Endothelial cell of umbilical vein (primary cell): ENCODE data around the gene ESF1. TPM values are rescaled to one million over a fixed set of nuclear protein-coding genes. Genes with fewer than 3 reads are reported as not detected.

Source experiments
- BruUV-seq: library from RNA; stranded (reverse); fragments of 400-500 nt; replicated peaks from 2 replicates; lab custom pipeline; 2021; lab: Mats Ljungman, UMichigan
- CTCF ChIA-PET: fragments of 300-600, 350-600 bp; sonication (Branson Sonifier 250); formaldehyde crosslinking; loops from one replicate; lab custom pipeline; 2021; ENCODE audit warnings: antibody characterized with exemption, inconsistent platforms; lab: Charles Lee
- POLR2A ChIA-PET: fragments of 300-600, 350-600 bp; sonication (Branson Sonifier 250); formaldehyde crosslinking; loops from one replicate; lab custom pipeline; 2021; ENCODE audit warnings: antibody characterized with exemption, inconsistent platforms; lab: Charles Lee
- DNase-seq: peaks from one replicate; pipeline ENCODE4 v3.0.0-alpha.2; 2011; ENCODE audit warnings: low read depth, low spot score
- FAIRE-seq: peaks from 2 replicates; lab custom pipeline; 2011; peaks lifted over from hg19 to GRCh38; lab: Jason Lieb, UNC
- H2AFZ ChIP-seq: 2 replicates; pipeline ENCODE4 v1.6.0; 2012; ENCODE audit warnings: low read depth, low read length, control low read depth, inconsistent platforms
- H3K27ac ChIP-seq: 2 replicates; pipeline ENCODE4 v1.5.1; 2011; ENCODE audit warnings: low read depth, mild to moderate bottlenecking, control low read depth, low read length, moderate library complexity; ENCODE audit not compliant: insufficient read depth
- H3K27me3 ChIP-seq, 2 experiments: 2 replicates each; pipeline versions ENCODE4 v1.6.0 to v1.6.1; 2011; ENCODE audit warnings: low read length in 2 of 2, mixed read lengths in 1 of 2; ENCODE audit not compliant: control insufficient read depth in 2 of 2, insufficient read depth in 2 of 2
- H3K36me3 ChIP-seq, 2 experiments: 2 replicates in 1 of 2; 3 replicates in 1 of 2; pipeline ENCODE4 v1.5.1; 2011; ENCODE audit warnings: low read length in 2 of 2, mild to moderate bottlenecking in 1 of 2, moderate library complexity in 1 of 2; ENCODE audit not compliant: control insufficient read depth in 2 of 2, insufficient read depth in 2 of 2; ENCODE audit errors: extremely low read depth in 1 of 2
- H3K4me1 ChIP-seq: 3 replicates; pipeline ENCODE4 v1.5.1; 2011; ENCODE audit warnings: mild to moderate bottlenecking, low read length; ENCODE audit not compliant: control insufficient read depth, insufficient read depth; ENCODE audit errors: extremely low read depth
- H3K4me2 ChIP-seq: 2 replicates; pipeline ENCODE4 v1.6.1; 2011; ENCODE audit warnings: low read length, control low read depth, mixed read lengths; ENCODE audit not compliant: insufficient read depth
- H3K4me3 ChIP-seq, 3 experiments: fragments of 200-600 bp in 1 of 3; sonication (generic), shearing (Covaris generic) in 1 of 3; replicated peaks in 1 of 3; 2 replicates each; pipeline ENCODE4 v1.5.1; 2011 to 2016; ENCODE audit warnings: control low read depth in 3 of 3, low read length in 3 of 3, mild to moderate bottlenecking in 2 of 3, inconsistent platforms in 1 of 3, low read depth in 1 of 3, moderate library complexity in 1 of 3; ENCODE audit not compliant: insufficient read depth in 1 of 3
- H3K79me2 ChIP-seq: 2 replicates; pipeline ENCODE4 v1.6.0; 2012; ENCODE audit warnings: low read length, inconsistent platforms; ENCODE audit not compliant: control insufficient read depth, insufficient read depth
- H3K9ac ChIP-seq: replicated peaks from 2 replicates; pipeline ENCODE3; 2011; ENCODE audit warnings: low read length, control low read depth; ENCODE audit not compliant: insufficient read depth; ENCODE audit errors: extremely low read depth
- H3K9me1 ChIP-seq: replicated peaks from 3 replicates; pipeline ENCODE4 v1.6.0; 2011; ENCODE audit warnings: mild to moderate bottlenecking, low read length; ENCODE audit not compliant: control insufficient read depth, insufficient read depth; ENCODE audit errors: extremely low read depth
- H3K9me3 ChIP-seq: replicated peaks from 2 replicates; pipeline ENCODE4 v1.5.1; 2012; ENCODE audit warnings: low read length, inconsistent platforms; ENCODE audit not compliant: control insufficient read depth, insufficient read depth
- H4K20me1 ChIP-seq: replicated peaks from 2 replicates; pipeline ENCODE3; 2011; ENCODE audit warnings: mild to moderate bottlenecking, low read length; ENCODE audit not compliant: control insufficient read depth, insufficient read depth; ENCODE audit errors: extremely low read depth
- EZH2 ChIP-seq: IDR thresholded peaks from 2 replicates; pipeline ENCODE4 v1.6.1; 2012; ENCODE audit warnings: borderline replicate concordance, low read depth, mild to moderate bottlenecking, moderate library complexity, low read length, inconsistent platforms; ENCODE audit not compliant: severe bottlenecking
- FOS ChIP-seq: IDR thresholded peaks from 2 replicates; pipeline ENCODE4 v1.6.1; 2011; ENCODE audit warnings: mild to moderate bottlenecking, low read length, moderate library complexity, borderline replicate concordance; ENCODE audit not compliant: insufficient read depth
- GATA2 ChIP-seq: IDR thresholded peaks from 2 replicates; pipeline ENCODE4 v1.7.0; 2011; ENCODE audit warnings: low read depth, mild to moderate bottlenecking, moderate library complexity, mixed read lengths, low read length; ENCODE audit not compliant: insufficient read length, insufficient read depth
- JUN ChIP-seq: IDR thresholded peaks from 2 replicates; pipeline ENCODE4 v1.6.1; 2011; ENCODE audit warnings: borderline replicate concordance, low read depth; ENCODE audit not compliant: insufficient read length, insufficient read depth
- MYC ChIP-seq: IDR thresholded peaks from one replicate; pipeline ENCODE4 v1.6.1; 2011; ENCODE audit warnings: mild to moderate bottlenecking, low read depth, low read length
- POLR2A ChIP-seq: IDR thresholded peaks from 2 replicates; pipeline ENCODE4 v1.6.1; 2012; ENCODE audit warnings: low read depth, mild to moderate bottlenecking, control low read depth, low read length
- POLR2AphosphoS5 ChIP-seq: IDR thresholded peaks from 2 replicates; pipeline ENCODE4 v1.6.1; 2012; ENCODE audit warnings: low read depth, mild to moderate bottlenecking, control low read depth, low read length, moderate library complexity; ENCODE audit not compliant: insufficient read depth
- dilution Hi-C: fragments of 300-500 bp; cut with MboI; formaldehyde crosslinking; loops from one replicate; pipeline ENCODE4 v1.15.0; 2019; ENCODE audit warnings: low sequenced_read_pairs; ENCODE audit not compliant: extremely low pct_ligation_motif_present
- intact Hi-C: fragments of 100-400 bp; cut with micrococcal nuclease; formaldehyde crosslinking; loops from one replicate; pipeline ENCODE4 v1.10.0; 2022
- polyA plus RNA-seq, 4 experiments: library from polyadenylated mRNA; depleted of rRNA in 3 of 4; stranded (reverse) in 3 of 4; unstranded in 1 of 4; fragments of >200 nt; gene quantifications; 2 replicates each; pipeline versions ENCODE4 v1.2.1 to v1.2.3, GENCODE V29; 2011 to 2012; ENCODE audit warnings: missing spikeins in 1 of 4
- total RNA-seq: library from RNA; stranded (reverse); gene quantifications from 2 replicates; pipeline ENCODE4 v1.2.3, GENCODE V29; 2021
- TF ChIP-seq, protein P1 (sequence below): IDR thresholded peaks from 2 replicates; pipeline ENCODE4 v1.6.1; 2011; ENCODE audit not compliant: insufficient read depth, insufficient read length
- TF ChIP-seq, protein P2 (sequence below), 2 donors: IDR thresholded peaks; 1 replicate in 1 of 2; 2 replicates in 1 of 2; pipeline ENCODE4 v1.5.1; 2011; ENCODE audit warnings: low read length in 2 of 2, mild to moderate bottlenecking in 2 of 2, moderate library complexity in 2 of 2, control low read depth in 1 of 2, inconsistent platforms in 1 of 2, low read depth in 1 of 2; ENCODE audit not compliant: insufficient read depth in 1 of 2; ENCODE audit errors: extremely low read depth in 1 of 2

The ESF1 gene
- total and polyA plus RNA-seq, 2 donors (not counting 3 experiments of a cell fraction or from before 2014, with no cell fraction given): 0.72 to 15.5 TPM

DNA sequence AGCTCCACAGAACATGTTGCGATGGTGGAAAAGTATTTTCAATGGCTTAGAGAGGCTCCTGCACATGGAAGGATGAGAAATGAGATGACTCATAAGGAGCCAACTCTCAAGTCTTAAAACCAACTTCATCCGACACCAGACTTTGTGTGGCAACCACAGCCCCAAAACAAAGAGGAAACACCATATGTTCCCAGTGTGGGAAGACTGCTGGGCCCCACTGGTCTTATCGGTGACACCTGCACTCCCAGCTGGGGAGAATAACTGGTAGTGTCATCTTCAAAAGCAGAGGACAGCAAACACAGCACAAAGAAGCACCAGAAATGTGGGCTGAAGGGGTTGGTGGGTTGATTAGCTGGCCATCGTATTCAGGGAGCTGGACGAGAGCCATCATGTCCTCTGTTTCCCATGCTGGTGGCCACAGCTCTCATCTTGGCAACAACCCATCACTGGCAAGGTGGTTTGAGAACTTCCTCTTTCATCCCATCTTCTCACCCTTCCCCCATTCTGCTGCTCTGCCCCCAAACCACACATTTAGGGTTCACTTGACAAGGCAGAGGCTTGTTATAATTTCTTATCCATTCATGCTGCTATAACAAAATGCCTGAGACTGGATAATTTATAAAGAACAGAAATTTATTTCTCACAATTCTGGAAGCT, 100.0 kb downstream of the ESF1 start:
- ChIA-PET CTCF (interaction anchor here (1.5 kb wide), 1 partner anchor 18 kb away, joined by 3 read pairs; no protein-coding TSS in a partner anchor), POLR2A (no interaction called here)
- Histone ChIP-seq H3K27me3 (no peaks in the 10 kb centered on the region), H3K79me2 (no peaks in the 10 kb centered on the region), H3K9me3 (no peaks in the 10 kb centered on the region), H3K4me1 (no peaks in the 10 kb centered on the region), H2AFZ (no peak overlapping the region), H4K20me1 (no peaks in the 10 kb centered on the region), H3K4me2 (no peak overlapping the region), H3K4me3 (no peak overlapping the region), H3K9ac (no peak overlapping the region), H3K27ac (no peak overlapping the region), H3K36me3 (no peaks in the 10 kb centered on the region), H3K9me1 (no peaks in the 10 kb centered on the region)
- TF ChIP-seq MYC (no peak), EZH2 (no peak), GATA2 (no peak), POLR2AphosphoS5 (no peak), JUN (no peak), FOS (no peak), POLR2A (no peak)
- TF ChIP-seq, protein P1, sequence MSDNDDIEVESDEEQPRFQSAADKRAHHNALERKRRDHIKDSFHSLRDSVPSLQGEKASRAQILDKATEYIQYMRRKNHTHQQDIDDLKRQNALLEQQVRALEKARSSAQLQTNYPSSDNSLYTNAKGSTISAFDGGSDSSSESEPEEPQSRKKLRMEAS: no peak
- TF ChIP-seq, protein P2, sequence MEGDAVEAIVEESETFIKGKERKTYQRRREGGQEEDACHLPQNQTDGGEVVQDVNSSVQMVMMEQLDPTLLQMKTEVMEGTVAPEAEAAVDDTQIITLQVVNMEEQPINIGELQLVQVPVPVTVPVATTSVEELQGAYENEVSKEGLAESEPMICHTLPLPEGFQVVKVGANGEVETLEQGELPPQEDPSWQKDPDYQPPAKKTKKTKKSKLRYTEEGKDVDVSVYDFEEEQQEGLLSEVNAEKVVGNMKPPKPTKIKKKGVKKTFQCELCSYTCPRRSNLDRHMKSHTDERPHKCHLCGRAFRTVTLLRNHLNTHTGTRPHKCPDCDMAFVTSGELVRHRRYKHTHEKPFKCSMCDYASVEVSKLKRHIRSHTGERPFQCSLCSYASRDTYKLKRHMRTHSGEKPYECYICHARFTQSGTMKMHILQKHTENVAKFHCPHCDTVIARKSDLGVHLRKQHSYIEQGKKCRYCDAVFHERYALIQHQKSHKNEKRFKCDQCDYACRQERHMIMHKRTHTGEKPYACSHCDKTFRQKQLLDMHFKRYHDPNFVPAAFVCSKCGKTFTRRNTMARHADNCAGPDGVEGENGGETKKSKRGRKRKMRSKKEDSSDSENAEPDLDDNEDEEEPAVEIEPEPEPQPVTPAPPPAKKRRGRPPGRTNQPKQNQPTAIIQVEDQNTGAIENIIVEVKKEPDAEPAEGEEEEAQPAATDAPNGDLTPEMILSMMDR (IDR thresholded peaks at IDR 0.05; ENCODE audit: extremely low read depth in 1 of 2, insufficient read depth in 1 of 2, low read depth in 1 of 2, low read length in 2 of 2): no peak
- no peak for DNase-seq
- intact Hi-C loops: no loop called here
- FAIRE-seq: no peak
- dilution Hi-C loops: no loop called here
- BruUV-seq: no TSS peak
